GM12878 (cell line): Measurements from ENCODE around the gene TSPAN12. TPM values are rescaled to one million over a fixed set of nuclear protein-coding genes. Genes with fewer than 3 reads are reported as not detected.

Experiments used
- ATAC-seq: fragments of 200-7000 bp; cut with Tn5 transposase; 3 replicates; pipeline ENCODE4 v1.9.1; 2020; ENCODE audit warnings: mild to moderate bottlenecking, moderate library complexity
- BruUV-seq: library from RNA; stranded (reverse); fragments of 400-500 nt; replicated peaks from 2 replicates; lab custom pipeline; 2021; lab: Mats Ljungman, UMichigan
- CTCF ChIA-PET: fragments of 300-600 bp; sonication (Branson Sonifier 250); formaldehyde crosslinking; extraction: SDS; loops from one replicate; lab custom pipeline; 2021; ENCODE audit warnings: inconsistent platforms; lab: Yijun Ruan, JAX
- POLR2A ChIA-PET: fragments of 350-600 bp; formaldehyde crosslinking; extraction: SDS; loops from one replicate; lab custom pipeline; 2021; ENCODE audit warnings: inconsistent platforms; lab: Charles Lee
- RAD21 ChIA-PET: fragments of 300-600 bp; sonication (Branson Sonifier 250); formaldehyde crosslinking; loops from one replicate; lab custom pipeline; 2023; ENCODE audit warnings: antibody characterized with exemption; ENCODE audit not compliant: unreplicated experiment; lab: Charles Lee
- SMC1A ChIA-PET: fragments of 300-600 bp; sonication (Branson Sonifier 250); formaldehyde crosslinking; loops from one replicate; lab custom pipeline; 2023; ENCODE audit not compliant: unreplicated experiment, uncharacterized antibody; lab: Charles Lee
- DNase-seq: peaks from one replicate; pipeline ENCODE4 v3.0.0-alpha.2; 2011; ENCODE audit warnings: low read depth, low spot score
- FAIRE-seq: peaks from 3 replicates; lab custom pipeline; 2011; peaks lifted over from hg19 to GRCh38; lab: Jason Lieb, UNC
- H2AFZ ChIP-seq: 2 replicates; pipeline ENCODE4 v1.6.0; 2011; ENCODE audit warnings: low read depth, low read length, control low read depth; ENCODE audit not compliant: control insufficient read depth
- H3K27ac ChIP-seq: 2 replicates; pipeline ENCODE4 v1.5.1; 2011; ENCODE audit warnings: control low read depth; ENCODE audit not compliant: control insufficient read depth, insufficient read depth
- H3K27me3 ChIP-seq, 2 experiments: replicated peaks in 1 of 2; 2 replicates each; pipeline versions ENCODE4 v1.6.0 to v1.6.1; 2011; ENCODE audit warnings: low read length in 1 of 2; ENCODE audit not compliant: control insufficient read depth in 2 of 2, insufficient read depth in 2 of 2
- H3K36me3 ChIP-seq, 2 experiments: 2 replicates each; pipeline ENCODE4 v1.5.1; 2011; ENCODE audit warnings: low read length in 1 of 2; ENCODE audit not compliant: control insufficient read depth in 2 of 2, insufficient read depth in 2 of 2
- H3K4me1 ChIP-seq: 2 replicates; pipeline ENCODE4 v1.6.1; 2011; ENCODE audit warnings: mild to moderate bottlenecking, low read length, moderate library complexity, mixed read lengths; ENCODE audit not compliant: control insufficient read depth, insufficient read depth
- H3K4me2 ChIP-seq: 2 replicates; pipeline ENCODE4 v1.6.0; 2011; ENCODE audit warnings: control low read depth; ENCODE audit not compliant: control insufficient read depth, insufficient read depth
- H3K4me3 ChIP-seq: fragments of 200-600 bp; sonication (generic); 2 replicates; pipeline ENCODE4 v1.5.1; 2016
- H3K79me2 ChIP-seq: 2 replicates; pipeline ENCODE4 v1.6.0; 2011; ENCODE audit warnings: low read length; ENCODE audit not compliant: control insufficient read depth, insufficient read depth
- H3K9ac ChIP-seq: 2 replicates; pipeline ENCODE4 v1.8.0; 2011; ENCODE audit warnings: low read length, control low read depth, mixed read lengths; ENCODE audit not compliant: control insufficient read depth, insufficient read depth
- H3K9me3 ChIP-seq: replicated peaks from 3 replicates; pipeline ENCODE4 v1.5.1; 2011; ENCODE audit warnings: mild to moderate bottlenecking, low read length; ENCODE audit not compliant: control insufficient read depth, insufficient read depth
- H4K20me1 ChIP-seq: 2 replicates; pipeline ENCODE4 v1.6.0; 2011; ENCODE audit not compliant: control insufficient read depth, insufficient read depth
- ATF7 ChIP-seq: fragments of 450-650 bp; IDR thresholded peaks from 2 replicates; pipeline ENCODE4 v1.6.1; 2016; ENCODE audit warnings: low read depth, mild to moderate bottlenecking
- BCL3 ChIP-seq: IDR thresholded peaks from 2 replicates; pipeline ENCODE4 v1.6.1; 2011; ENCODE audit warnings: borderline replicate concordance, low read depth, mild to moderate bottlenecking, moderate library complexity, low read length; ENCODE audit not compliant: insufficient read depth, poor library complexity, severe bottlenecking
- CBX5 ChIP-seq: sonication (generic); IDR thresholded peaks from 2 replicates; pipeline ENCODE4 v1.6.1; 2016; ENCODE audit warnings: low read depth, moderate library complexity, mild to moderate bottlenecking, inconsistent platforms
- CEBPZ ChIP-seq: fragments of 150-350 bp; IDR thresholded peaks from 2 replicates; pipeline ENCODE4 v1.6.1; 2016; ENCODE audit warnings: low read depth, low read length
- CTCF ChIP-seq, 3 experiments: IDR thresholded peaks in 2 of 3; conservative IDR thresholded peaks in 1 of 3; 2 replicates each; pipeline ENCODE4 v1.5.1; 2011; ENCODE audit warnings: low read depth in 3 of 3, low read length in 3 of 3, mild to moderate bottlenecking in 3 of 3, control low read depth in 2 of 3, moderate library complexity in 2 of 3, inconsistent platforms in 1 of 3, mixed read lengths in 1 of 3; ENCODE audit not compliant: control insufficient read depth in 2 of 3, insufficient read depth in 1 of 3; ENCODE audit errors: extremely low read depth in 1 of 3
- IKZF1 ChIP-seq: fragments of 450-650 bp; conservative IDR thresholded peaks from 2 replicates; pipeline ENCODE4 v1.6.1; 2017; ENCODE audit warnings: antibody characterized with exemption, mild to moderate bottlenecking
- MTA2 ChIP-seq: fragments of 450-650 bp; IDR thresholded peaks from 2 replicates; pipeline ENCODE4 v1.6.1; 2016; ENCODE audit warnings: low read depth, mild to moderate bottlenecking, moderate library complexity
- RAD21 ChIP-seq: IDR thresholded peaks from 2 replicates; pipeline ENCODE4 v1.6.1; 2011; ENCODE audit warnings: mild to moderate bottlenecking, low read depth, low read length, moderate library complexity; ENCODE audit not compliant: insufficient read depth
- SMC3 ChIP-seq: IDR thresholded peaks from 2 replicates; pipeline ENCODE4 v1.6.1; 2011; ENCODE audit warnings: low read length, improper control_type of control experiment, borderline replicate concordance
- YY1 ChIP-seq: IDR thresholded peaks from 2 replicates; pipeline ENCODE4 v1.6.1; 2011; ENCODE audit warnings: low read depth, mild to moderate bottlenecking, low read length
- ZBTB33 ChIP-seq: fragments of 450-650 bp; IDR thresholded peaks from 2 replicates; pipeline ENCODE4 v1.6.1; 2017; ENCODE audit warnings: mild to moderate bottlenecking
- ZNF384 ChIP-seq: IDR thresholded peaks from 2 replicates; pipeline ENCODE4 v1.6.1; 2012; ENCODE audit warnings: low read depth, mild to moderate bottlenecking, low read length, improper control_type of control experiment, borderline replicate concordance
- WGBS: methylation state at CpG from one replicate; pipeline ENCODE4 v1.1.6; 2016; ENCODE audit warnings: low lambda C conversion rate; ENCODE audit not compliant: insufficient replicate concordance, insufficient coverage; ENCODE audit errors: missing lambda C conversion rate; 5-methylcytosine and 5-hydroxymethylcytosine counted together
- in situ Hi-C: fragments of 300-500 bp; cut with MboI; formaldehyde crosslinking; loops from 9 replicates; pipeline ENCODE4 v1.14.3; 2018; ENCODE audit warnings: mixed read lengths
- intact Hi-C: fragments of 100-400 bp; cut with micrococcal nuclease; formaldehyde crosslinking; loops from one replicate; pipeline ENCODE4 v1.14.2; 2022; ENCODE audit not compliant: unreplicated experiment
- polyA plus RNA-seq, 11 experiments: library from polyadenylated mRNA; depleted of rRNA in 4 of 11; unstranded in 6 of 11; stranded (reverse) in 5 of 11; fragments of >200 nt; fragmentation: Nextera tagmentation in 4 of 11; fragmentation: Illumina TruSeq in 1 of 11; extraction: Ambion mirVana in 4 of 11; extraction: Trizol in 1 of 11; gene quantifications; 1 replicate in 1 of 11; 2 replicates in 10 of 11; pipeline versions ENCODE4 v1.2.1 to v1.2.3, GENCODE V29; 2011 to 2016; ENCODE audit warnings: inconsistent platforms in 2 of 11, missing spikeins in 2 of 11, low read depth in 1 of 11
- total RNA-seq, 4 experiments: library from RNA; depleted of rRNA in 3 of 4; stranded (reverse); fragments of >200 nt in 3 of 4; fragmentation: Illumina TruSeq in 1 of 4; extraction: Trizol in 1 of 4; gene quantifications; 2 replicates each; pipeline versions ENCODE4 v1.2.1 to v1.2.3, GENCODE V29; 2013 to 2021

The TSPAN12 gene
- total and polyA plus RNA-seq, 10 of the 15 experiments (the other 5 are each of a cell fraction or from before 2014, with no cell fraction given), result 0.67 to 110 (median 1.3) TPM

- intact Hi-C loops (loop anchor here (1.0 to 5.0 kb wide), 5 partner anchors 23 to 276 kb away; no protein-coding TSS in a partner anchor), in situ Hi-C loops (no loop called here)
- FAIRE-seq, result peak; percentile 56
- Histone ChIP-seq H3K27me3 (no peaks in the 10 kb centered on the region), H4K20me1 (no peaks in the 10 kb centered on the region), H3K79me2 (no peaks in the 10 kb centered on the region), H3K4me2 (no peak overlapping the region), H3K27ac (no peak overlapping the region), H3K4me1 (no peaks in the 10 kb centered on the region), H3K4me3 (no peak overlapping the region), H3K9me3 (no peaks in the 10 kb centered on the region), H3K36me3 (no peaks in the 10 kb centered on the region; a peak in 1 of 4 replicates), H3K9ac (no peak overlapping the region), H2AFZ (peak overlapping the region; percentile 53)
- ChIA-PET CTCF (interaction anchor here (0.6 to 9.1 kb wide), 46 partner anchors 10 to 1190 kb away, joined by 3 to 104 read pairs (median 4); partner anchors contain the start of gene TSPAN12), RAD21 (interaction anchor here (0.6 to 4.9 kb wide), 27 partner anchors 9 to 271 kb away, joined by 3 to 38 read pairs (median 7); partner anchors contain the start of genes ING3 and TSPAN12), SMC1A (interaction anchor here (0.7 to 8.3 kb wide), 40 partner anchors 8 to 302 kb away, joined by 3 to 83 read pairs (median 8); partner anchors contain the start of genes ING3 and TSPAN12), POLR2A (interaction anchor here (0.5 to 2.1 kb wide), 5 partner anchors 21 to 145 kb away, joined by 3 to 13 read pairs (median 5); partner anchors contain the start of genes ING3 and TSPAN12)
- ATAC-seq, result peak; percentile 85
- no TSS peak for BruUV-seq
- peak; percentile 53 for DNase-seq
- 32% methylated on average over 3 of the region's 3 CpGs for WGBS
- TF ChIP-seq YY1, result 0 out of 2 replicates have a peak, but pooled peaks have one; percentile 25
- peak; percentile 17; the same call in 1 of the 2 replicates for TF ChIP-seq ZBTB33
- no peak for TF ChIP-seq CEBPZ
- peak; percentile 84 for TF ChIP-seq RAD21
- TF ChIP-seq SMC3, result peak; percentile 93
- TF ChIP-seq ATF7, result peak; percentile 54; the same call in 1 of the 2 replicates
- TF ChIP-seq BCL3, result no peak
- TF ChIP-seq CTCF (IDR thresholded peaks at IDR 0.05 in 2 of 3, conservative IDR thresholded peaks at IDR 0.05 in 1 of 3; ENCODE audit: control insufficient read depth in 2 of 3, extremely low read depth in 1 of 3, insufficient read depth in 1 of 3, low read depth in 3 of 3, low read length in 3 of 3), result peak; percentile 74 to 86 (median 82)
- TF ChIP-seq MTA2, result peak; percentile 11; the same call in 1 of the 2 replicates
- peak; percentile 50; the same call in 1 of the 2 replicates for TF ChIP-seq ZNF384
- peak; percentile 23; the same call in 1 of the 2 replicates for TF ChIP-seq CBX5
- TF ChIP-seq IKZF1, result peak; percentile 17; the same call in 1 of the 2 replicates
Observed at GRCh38 chr7:120805636-120806388, 52.1 kb downstream of the TSPAN12 start.
